ENCODE data around the gene TCF19.

DNA sequence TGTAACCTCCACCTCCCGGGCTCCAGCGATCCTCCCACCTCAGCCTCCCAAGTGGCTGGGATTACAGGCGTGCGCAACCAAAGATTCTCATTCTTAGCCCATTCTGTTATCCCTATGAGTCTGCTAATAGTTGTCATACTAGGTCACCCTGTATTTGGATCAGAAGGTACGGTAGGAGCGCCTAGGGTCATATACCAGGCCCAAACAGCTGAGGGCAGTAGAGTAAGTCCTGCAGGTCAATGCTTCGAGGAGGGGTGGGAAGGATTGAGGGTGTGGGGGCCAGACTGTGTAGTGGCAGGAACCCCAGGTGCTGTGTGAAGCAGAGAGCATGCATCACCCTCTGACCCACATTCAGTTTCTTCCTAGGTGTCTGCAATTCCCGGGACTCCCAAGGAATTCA, 34.8 kb downstream of the TCF19 start:
- TF ChIP-seq, protein P1, sequence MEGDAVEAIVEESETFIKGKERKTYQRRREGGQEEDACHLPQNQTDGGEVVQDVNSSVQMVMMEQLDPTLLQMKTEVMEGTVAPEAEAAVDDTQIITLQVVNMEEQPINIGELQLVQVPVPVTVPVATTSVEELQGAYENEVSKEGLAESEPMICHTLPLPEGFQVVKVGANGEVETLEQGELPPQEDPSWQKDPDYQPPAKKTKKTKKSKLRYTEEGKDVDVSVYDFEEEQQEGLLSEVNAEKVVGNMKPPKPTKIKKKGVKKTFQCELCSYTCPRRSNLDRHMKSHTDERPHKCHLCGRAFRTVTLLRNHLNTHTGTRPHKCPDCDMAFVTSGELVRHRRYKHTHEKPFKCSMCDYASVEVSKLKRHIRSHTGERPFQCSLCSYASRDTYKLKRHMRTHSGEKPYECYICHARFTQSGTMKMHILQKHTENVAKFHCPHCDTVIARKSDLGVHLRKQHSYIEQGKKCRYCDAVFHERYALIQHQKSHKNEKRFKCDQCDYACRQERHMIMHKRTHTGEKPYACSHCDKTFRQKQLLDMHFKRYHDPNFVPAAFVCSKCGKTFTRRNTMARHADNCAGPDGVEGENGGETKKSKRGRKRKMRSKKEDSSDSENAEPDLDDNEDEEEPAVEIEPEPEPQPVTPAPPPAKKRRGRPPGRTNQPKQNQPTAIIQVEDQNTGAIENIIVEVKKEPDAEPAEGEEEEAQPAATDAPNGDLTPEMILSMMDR (IDR thresholded peaks at IDR 0.05), result no peak
- TF ChIP-seq POLR2A (IDR thresholded peaks at IDR 0.05), result no peak
